MV-4-11 (cell line): ENCODE measurements around the gene CD44.

Experiments
- DNase-seq: peaks from one replicate; lab custom pipeline; 2025; lab: John Stamatoyannopoulos, UW

Gene CD44

DNA sequence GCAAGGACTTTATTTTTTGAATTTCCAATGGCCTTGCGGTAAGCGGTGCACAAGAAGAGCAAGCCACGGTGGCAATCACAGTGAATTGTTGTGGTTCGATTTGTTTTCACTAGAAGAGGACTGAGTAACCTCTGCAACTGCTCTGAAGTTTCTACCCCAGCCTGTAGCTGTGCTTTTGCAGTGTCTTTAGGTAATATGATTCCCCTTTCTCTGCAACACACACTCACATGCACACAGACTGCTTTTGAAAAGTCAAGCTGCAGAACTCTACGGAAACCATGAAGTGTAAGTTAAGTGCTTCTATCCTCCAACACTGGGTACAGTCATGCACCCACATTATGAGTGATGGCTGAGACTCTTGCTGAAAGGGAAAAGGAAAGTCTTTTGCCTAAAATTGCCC lies 38.4 kb downstream of the CD44 start:
- DNase-seq: no peak

DNA sequence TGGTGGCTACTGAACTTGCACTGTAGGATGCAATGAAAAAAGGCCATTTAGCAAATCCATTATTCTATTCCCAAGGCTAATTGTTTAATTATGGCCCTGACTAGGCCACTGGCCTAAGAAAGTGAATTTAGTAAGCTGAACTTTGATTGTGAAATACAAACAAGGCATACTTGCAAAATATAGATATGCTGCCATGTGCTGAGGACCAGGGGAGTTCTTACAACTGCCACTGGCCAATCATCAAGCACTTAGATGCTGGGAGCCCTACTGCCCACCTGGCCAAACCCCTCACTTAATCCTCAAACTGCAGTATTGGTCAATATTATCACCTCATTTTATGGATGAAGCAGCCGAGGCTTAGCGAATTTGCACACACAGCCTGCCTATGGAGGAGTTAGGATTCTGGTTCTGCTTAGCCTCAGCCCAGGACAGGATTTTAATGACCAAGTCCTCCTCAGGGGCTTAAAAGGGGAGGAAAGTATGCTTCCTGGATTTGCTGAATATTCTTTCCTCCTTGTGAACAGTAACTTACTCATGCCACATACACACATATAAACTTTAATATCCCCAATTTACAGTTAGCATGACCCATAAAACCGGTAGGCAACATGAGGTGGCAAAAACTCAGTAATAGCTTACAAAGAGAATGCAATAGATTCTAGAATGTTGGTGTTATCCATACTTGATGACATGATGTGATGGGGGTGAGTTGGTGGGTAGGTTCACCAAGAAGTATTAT lies 39.3 kb downstream of the CD44 start:
- no peak for DNase-seq

DNA sequence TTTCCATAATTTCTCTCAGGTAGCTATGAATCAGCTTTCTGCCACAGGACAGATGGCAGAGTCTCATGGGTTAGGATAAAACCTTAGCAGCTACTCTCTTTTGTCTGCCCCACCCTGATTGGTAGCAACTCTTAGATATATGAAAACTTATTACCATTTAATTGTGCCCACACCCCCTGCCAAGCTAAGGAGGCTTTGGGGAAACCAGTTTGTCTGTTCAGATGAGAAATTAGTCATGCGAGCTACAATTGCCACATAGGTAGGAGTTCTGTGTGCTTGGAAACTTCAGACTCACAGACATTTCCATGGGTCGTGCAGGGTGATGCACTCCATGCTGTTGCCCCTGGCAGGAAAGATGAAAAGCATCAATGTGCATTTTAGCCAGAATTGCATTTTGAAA lies 39.9 kb downstream of the CD44 start:
- no peak for DNase-seq

DNA sequence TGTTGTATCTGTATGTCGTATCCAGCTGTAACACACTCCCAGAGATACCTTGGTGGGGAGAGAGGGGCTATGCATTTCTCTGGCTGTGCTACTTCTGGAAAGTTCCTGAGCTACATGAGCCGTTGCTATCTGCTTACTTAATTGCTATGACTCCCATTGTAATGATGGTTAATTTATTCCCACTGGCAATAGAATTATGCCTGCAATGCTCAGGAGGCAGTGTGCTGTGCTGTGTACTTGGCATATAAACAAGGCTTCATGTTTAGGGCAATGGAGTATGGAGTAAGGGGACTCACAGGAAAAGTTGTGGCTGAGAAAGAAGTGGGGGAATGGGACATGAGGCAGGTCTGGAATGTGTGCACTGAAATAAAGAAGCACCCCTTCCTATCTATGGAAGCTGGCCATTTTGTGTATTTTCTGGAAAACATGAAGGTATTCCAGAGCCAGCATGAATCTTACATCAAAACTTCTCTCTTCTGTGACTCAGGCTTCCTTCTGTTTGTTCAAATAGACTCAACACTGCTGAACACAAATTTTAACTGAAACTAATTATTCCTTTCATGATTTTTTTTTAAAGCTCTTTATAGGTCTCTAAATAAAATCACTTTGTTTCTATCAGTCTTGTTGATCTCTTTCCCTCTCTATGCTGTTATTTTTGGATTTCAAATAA lies 40.6 kb downstream of the CD44 start:
- DNase-seq: no peak

DNA sequence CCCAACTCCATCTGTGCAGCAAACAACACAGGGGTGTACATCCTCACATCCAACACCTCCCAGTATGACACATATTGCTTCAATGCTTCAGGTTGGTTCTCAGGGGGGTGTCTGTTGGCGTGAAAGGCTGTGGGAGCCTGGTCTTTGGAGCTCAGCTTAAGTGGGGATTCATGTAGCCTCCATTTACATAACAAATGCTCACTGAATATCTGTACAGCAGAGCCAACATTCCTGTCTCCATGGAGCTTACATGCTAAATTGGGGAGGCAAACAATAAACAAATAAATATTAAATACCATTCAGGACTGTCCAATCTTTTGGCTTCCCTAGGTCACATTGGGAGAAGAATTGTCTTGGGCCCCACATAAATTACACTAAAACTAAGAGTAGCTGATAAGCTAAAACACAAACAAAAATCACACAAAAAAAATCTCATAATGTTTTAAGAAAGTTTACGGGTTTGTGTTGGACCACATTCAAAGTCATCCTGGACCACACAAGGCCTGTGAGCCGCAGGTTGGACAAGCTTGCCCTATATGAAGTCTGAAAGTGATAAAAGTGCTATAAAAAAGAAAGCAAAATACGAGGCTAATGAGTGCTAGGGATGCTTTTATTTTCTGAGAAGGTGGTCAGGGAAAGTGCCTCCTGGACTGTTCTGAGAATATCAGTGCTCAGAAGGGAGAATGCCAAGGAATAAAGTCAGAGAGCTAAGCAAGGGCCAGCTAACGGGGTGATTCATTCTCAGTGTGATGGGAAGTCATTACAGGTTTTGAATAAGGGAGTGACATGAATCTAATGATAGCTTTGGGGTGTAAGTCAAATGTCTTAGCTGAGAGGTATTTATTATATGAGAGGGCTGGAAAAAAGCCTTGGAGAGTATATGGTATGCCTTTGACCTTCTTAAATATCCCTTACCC lies 41.6 kb downstream of the CD44 start:
- DNase-seq: no peak

DNA sequence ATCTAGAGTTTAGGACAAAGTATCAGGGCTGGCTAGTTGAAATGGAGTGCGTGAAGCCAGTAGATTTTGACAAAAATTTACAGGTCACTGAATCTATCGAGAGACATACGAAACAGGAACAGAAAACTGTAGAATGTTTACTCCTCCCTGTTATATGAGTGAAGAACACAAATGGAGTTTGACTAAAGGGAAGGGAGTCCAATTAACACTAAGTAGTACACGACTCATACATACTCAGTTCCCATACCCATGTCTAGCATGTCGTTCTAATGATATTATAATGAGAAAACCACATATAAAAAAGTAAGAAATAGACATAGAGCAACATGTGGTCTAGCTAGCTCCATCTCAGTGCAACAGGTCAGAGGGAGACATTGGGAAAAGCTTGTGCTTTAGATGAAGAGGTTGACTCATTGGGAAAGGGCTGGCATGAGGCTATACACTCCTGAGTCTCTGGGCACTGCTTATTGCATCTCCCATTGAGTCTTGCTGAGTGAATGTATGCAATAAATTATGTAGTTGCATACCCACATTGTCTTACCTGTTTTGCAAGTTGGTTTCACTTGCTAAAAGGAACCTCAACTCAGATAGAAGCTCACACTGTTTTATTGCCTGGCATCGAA lies 43.5 kb downstream of the CD44 start:
- peak; percentile 72 for DNase-seq

DNA sequence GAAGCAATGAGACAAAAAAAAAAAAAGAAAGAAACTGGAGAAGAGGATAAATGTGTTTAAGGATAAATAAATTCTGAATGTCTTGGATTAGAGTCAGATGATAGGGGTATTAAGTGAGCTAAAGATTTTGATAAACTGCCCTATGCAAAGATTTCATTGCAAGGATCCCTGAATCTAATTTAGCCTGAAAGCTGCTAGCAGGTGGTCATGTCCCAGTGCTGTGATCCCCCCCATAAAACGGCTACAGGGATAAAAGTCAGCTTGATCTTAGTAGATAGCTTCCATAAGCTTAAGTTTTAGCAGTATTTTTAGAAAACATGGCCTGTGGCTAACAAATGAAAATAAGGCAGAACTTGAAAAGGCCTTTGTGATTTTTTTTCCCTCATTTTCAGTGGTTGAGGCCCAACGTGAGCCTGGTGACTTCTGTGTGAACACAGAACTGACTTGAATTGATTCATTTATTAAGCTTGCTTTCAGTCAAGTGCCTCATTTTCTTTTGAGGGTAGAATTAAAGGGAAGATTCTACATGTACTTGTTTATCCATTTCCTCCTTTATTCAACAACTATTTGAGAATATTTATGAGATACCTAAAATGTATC lies 44.5 kb downstream of the CD44 start:
- no peak for DNase-seq

DNA sequence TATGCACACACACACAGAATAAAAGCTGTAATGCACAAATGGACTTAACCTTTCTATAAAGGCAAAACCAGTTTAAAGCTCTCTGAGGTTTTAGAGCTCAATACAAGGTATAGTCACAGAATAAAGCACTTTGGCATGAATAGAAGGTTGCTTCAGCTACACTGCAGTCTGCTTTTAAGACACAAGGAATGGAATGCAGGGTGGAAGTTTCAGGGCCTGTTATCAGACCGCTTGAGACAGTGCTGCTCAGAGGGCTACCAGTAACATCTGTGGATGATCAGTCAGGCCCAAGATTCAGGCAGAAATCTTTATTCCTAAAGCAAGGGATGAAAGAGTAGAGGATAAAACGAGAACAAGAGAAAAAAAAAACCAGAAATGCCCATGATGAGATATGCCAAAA lies 46.7 kb downstream of the CD44 start:
- DNase-seq: no peak

DNA sequence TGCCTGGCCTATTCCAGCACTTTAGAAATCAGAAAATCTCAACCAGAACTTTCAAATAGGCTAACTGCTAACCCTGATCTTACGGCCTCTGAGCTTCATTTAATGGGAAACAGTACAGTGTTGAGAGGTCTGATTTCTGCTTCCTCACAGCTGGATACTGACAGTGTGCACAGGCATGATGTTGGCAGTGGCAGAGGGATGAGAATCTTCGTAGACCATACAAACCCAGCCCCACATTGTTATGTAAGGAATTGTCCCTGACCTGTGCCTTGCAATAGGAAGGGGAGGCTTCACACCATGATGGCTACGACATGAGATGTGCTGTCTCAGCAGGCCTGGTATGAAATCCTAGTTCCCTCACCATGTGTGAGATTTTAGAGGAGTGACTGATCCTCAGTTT lies 49.0 kb downstream of the CD44 start:
- DNase-seq: no peak

DNA sequence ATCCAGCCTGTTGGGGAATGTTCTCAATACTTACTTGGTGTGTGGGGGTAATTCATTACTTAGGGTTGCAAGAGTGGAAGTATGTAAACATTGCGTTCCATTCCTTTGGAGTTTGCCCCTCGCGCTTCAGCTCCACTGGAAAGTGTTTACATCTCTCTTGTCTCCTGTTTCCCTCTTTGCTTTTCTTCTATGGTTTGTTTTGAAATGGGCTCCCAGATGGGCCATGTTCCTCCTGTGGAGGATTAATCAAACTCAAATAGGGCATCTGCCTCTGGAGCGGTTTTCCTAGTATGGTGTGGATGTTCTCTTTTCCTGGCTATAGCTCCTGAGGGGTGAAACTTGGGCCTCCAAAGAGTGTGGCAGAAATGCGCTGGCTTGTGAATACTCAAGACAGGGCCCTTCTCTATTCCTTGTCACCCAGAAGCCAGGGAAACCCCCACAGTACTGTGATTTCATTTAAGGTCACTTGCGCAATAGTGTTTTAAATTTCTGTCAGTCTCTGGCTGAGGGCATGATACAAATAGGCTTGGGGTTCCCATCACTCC lies 51.9 kb downstream of the CD44 start:
- DNase-seq: peak; percentile 67

DNA sequence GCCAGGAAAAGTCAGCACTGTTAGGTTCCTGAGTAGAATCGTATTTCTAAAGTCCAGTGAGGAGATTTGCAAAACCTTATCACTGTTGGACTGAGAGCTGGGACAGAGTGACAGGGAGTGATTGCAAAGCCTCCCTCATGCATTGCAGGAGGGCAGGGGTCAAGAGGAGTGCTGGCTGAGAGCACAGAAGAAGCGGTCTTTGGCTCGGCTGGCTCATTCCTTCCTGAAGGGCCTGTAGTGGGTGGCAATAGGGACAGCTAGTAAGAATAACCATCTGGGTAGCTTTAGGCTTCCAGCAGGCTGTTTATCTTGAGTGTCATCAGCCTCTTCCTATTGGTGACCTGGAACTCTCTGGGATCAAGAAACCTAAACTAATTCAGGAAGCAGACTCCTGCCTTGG lies 53.4 kb downstream of the CD44 start:
- no peak for DNase-seq

DNA sequence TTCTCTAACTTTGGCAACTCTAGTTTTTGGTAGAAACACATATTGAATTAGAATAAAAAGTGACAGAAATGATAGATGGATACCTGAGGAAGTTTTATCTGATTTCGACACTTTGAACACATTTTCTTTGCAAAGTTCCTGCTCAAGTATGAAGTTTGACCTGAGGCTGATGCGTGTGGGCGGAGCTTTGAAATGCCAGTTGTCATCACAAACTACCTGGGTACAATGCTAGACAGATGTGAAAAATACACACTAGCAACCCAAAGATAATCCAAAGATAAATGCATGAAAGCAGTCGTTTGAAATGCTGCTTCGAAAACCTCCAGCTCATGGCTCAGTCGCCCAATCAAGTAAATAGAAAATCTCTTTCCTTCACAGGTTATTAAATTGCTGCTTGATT lies 54.8 kb downstream of the CD44 start:
- DNase-seq: no peak

DNA sequence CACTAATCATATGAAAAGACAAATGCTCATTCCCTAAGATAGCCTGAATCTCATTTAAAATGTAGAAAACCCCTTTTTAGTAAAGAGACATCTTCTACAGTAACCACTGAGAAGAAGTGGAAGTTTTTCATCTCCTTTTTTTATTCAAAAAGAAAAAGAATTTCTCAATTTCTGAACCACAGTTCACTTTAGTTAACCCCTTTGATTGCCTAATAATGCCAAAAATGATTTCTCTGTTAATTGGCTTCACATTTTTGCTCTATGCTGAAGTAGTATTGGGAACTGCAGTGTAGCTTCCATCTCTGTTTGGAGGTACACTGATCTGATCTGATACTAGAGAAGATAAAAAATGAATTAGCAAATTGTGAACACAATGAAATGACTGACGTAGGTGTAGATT lies 58.3 kb downstream of the CD44 start:
- peak; percentile 74 for DNase-seq

DNA sequence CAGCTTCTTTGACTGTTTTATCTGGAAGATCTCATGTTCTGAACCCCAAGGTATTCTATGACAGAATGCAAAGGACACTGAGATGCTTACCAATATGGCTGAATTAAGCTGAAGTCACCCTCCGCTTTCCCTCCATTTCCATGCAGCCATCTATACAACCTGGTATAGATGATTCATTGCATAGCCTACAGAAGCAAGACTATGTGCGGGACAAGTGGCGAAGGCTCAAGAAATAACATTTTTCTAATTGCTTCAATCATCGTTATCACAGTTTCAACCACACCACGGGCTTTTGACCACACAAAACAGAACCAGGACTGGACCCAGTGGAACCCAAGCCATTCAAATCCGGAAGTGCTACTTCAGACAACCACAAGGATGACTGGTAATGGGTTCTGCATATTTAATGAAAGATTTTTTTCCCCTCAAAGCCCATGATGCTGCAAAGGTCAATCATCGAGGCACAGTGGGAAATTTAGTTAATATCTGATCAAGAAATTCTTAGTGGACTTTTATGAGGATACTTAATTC lies 61.9 kb downstream of the CD44 start:
- DNase-seq: no peak

DNA sequence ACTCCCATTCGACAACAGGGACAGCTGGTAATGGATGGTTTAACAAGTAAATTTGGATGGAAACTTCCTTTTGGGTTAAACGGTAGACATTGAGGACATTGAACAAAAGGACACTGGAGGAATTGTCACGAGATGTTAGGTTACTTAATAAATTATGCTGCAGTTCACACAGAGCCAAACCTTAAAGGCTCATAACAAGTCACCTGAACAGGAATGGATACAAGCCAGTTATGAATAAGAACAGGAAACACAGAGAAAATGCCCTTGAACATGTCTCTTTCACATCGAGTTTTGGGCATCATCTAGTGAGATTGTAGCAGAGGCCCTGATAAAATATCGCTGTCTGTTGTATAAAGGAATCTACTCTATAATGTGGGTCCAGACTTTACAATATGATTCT lies 65.6 kb downstream of the CD44 start:
- no peak for DNase-seq

DNA sequence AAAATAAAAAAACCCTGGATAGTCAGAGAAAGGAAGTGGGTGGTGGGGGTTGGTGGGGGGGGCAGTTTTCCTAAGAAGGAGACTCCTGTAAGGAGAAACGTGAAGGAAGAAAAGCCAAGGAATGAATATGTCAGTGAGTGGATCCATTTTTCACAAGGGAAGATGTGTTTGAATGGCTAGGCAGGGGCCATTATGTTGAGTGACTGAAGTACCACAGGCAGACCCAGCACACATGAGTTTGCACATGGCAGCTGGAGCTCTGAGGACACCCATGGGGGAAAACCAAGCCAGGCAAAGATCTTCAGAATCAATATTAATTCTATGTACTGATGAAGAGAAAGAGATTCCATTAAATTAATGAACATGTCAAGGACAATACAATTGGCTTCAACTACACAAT lies 67.6 kb downstream of the CD44 start:
- no peak for DNase-seq

DNA sequence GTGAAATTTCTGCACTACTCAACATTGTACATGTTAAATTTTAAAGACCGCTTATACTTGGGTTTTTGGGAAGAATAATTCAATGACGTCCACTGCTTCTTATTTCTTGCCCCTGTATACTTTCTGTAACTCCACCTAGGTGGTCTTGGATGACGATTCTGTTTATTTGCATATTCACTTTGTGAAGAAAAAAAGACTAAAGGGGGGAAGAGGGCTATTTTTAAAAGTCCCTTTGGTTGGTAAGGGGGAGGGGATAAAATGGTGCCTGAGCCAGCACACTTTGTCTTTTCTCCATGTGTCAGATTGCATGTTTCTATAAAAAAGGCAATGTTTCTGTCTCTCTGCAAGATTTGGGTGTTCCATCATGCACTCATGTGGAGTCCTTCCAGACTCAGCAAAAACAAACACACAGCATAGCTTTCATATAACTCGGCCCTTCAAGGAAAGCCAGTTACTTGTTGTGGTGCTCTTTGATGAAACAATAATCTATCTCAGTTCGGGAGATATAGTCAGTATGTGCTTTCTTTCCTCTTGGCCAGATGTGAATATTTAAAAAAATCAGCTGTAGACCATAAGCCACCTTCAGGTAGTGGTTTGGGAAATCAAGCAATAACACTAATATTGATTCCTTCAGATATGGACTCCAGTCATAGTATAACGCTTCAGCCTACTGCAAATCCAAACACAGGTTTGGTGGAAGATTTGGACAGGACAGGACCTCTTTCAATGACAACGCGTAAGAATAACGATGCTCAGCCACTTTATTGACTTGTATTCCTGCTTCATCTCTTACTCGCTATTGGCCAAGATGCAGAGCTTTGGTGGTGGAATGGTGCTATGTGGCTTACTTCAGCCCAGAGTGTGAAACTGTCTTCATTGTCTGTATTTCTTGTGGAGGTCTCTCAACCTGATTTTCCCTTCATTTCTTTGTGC lies 68.8 kb downstream of the CD44 start:
- DNase-seq: no peak

DNA sequence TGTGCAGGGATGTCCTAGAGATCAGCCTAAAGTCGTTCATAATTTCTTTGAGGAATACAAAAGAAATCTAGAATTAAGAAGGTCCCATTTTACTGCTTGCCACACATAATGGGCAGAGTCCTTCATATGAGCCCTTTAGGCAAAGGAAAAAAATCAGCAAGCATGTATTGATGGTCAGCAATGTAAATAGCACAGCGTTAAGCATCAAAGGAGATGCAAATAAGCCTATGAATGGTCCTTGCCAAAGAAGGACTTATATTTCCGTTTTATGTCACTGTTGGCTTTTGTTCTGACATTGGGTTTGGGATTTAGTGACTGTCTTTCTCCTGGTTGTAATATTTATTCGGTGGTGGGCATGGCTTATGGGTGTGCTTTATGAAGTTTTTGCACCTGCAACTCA lies 69.8 kb downstream of the CD44 start:
- DNase-seq: no peak

DNA sequence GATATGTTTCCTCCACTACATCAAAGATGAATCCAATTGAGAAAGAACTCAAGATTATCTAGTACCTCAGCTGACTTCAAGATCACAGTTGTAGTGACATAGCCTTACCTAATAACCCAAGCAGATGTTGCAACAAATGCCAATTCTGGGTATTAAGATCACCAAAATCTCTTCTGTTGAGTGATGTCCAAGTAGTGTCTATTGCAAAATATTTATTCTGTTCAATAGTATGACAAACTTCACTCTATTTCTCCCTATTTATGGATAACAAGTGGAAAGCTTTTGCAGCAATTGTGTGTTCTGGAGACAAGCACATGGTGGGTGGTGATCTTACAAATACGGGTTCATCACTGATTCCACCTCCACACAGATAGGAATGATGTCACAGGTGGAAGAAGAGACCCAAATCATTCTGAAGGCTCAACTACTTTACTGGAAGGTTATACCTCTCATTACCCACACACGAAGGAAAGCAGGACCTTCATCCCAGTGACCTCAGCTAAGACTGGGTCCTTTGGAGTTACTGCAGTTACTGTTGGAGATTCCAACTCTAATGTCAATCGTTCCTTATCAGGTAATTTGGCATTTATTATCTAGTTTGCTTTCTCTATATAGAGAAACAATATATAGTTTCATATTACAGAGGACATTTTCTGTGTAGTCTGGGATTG lies 72.0 kb downstream of the CD44 start:
- DNase-seq: peak; percentile 53

DNA sequence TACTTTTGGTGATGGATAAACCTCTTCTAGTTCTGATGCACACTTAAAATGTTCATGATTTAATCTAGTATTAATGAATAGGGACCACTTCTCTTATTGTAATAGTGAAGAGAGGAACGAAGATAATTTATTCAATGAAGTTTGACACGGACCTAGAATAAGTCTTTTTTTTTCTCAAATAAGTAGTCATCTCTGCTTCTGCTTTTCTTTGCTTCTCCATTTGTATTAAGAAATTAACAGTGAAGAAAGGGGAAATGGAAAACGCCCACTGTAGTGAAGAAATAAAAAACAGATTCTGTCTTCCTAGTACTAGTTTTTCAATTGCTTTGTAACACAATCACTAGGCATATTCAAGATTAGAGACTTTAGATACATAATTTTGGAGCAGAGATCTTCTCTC lies 73.0 kb downstream of the CD44 start:
- peak; percentile 94 for DNase-seq
